ENCODE data around the gene ELOVL7. TPM values are rescaled to one million over a fixed set of nuclear protein-coding genes. Genes with fewer than 3 reads are reported as not detected.

Gene ELOVL7
- total and polyA plus RNA-seq, 2 donors, result 2.6 to 3.3 TPM

GRCh38 chr5:60703944-60704343 is 140.1 kb downstream of the ELOVL7 start:
- WGBS, result 92% methylated on average over 2 of the region's 2 CpGs
- H3K27ac ChIP-seq (ENCODE audit: low read depth), result no peak overlapping the region

More at GRCh38 chr5:60703944-60704343, 140.1 kb downstream of the ELOVL7 start:
- H3K4me3 ChIP-seq (ENCODE audit: low read depth, low read length), result no peak overlapping the region
- H3K36me3 ChIP-seq (ENCODE audit: insufficient read depth), result no peaks in the 10 kb centered on the region
- DNase-seq (ENCODE audit: extremely low spot score), result no peak
- no peaks in the 10 kb centered on the region for H3K4me1 ChIP-seq (ENCODE audit: insufficient read depth)

Other genes with a start within 250 kb of the ELOVL7 start
- gene DEPDC1B, start 144.1 kb downstream of the ELOVL7 start, total RNA-seq, result 8.4 TPM
- 0.23 TPM for gene DEPDC1B, start 144.1 kb downstream of the ELOVL7 start, polyA plus RNA-seq
- 32.8 TPM for gene ERCC8, start 100.8 kb upstream of the ELOVL7 start, total RNA-seq
- gene ERCC8, start 100.8 kb upstream of the ELOVL7 start, polyA plus RNA-seq, result 6.5 TPM
- 23.8 TPM for gene NDUFAF2, start 100.9 kb upstream of the ELOVL7 start, total RNA-seq
- gene NDUFAF2, start 100.9 kb upstream of the ELOVL7 start, polyA plus RNA-seq, result 49.8 TPM